Neuronal stem cell (in vitro differentiated cells): ENCODE data around the gene ATP8A2.
"Not testable (repeated sequence)": the region's sequence is repeated elsewhere in the genome, so short reads cannot be mapped to it uniquely, and the experiment has no call there.

Experiments used
- DNase-seq: peaks from one replicate; pipeline ENCODE4 v3.0.0-alpha.2; 2013; ENCODE audit warnings: low spot score
- H2AFZ ChIP-seq: one replicate; pipeline ENCODE4 v1.6.1; 2013; ENCODE audit warnings: mild to moderate bottlenecking, low read length, inconsistent platforms
- H2AK5ac ChIP-seq: 2 replicates; pipeline ENCODE4 v1.6.1; 2013; ENCODE audit warnings: low read depth, mild to moderate bottlenecking, inconsistent platforms, low read length, moderate library complexity, mixed read lengths
- H2BK120ac ChIP-seq: 2 replicates; pipeline ENCODE4 v1.6.1; 2013; ENCODE audit warnings: low read depth, mild to moderate bottlenecking, inconsistent platforms, low read length, moderate library complexity, mixed read lengths
- H2BK12ac ChIP-seq: one replicate; pipeline ENCODE4 v1.6.1; 2013; ENCODE audit warnings: low read length, inconsistent platforms
- H2BK15ac ChIP-seq: 2 replicates; pipeline ENCODE4 v1.6.1; 2013; ENCODE audit warnings: mild to moderate bottlenecking, low read length, inconsistent platforms, mixed read lengths
- H2BK5ac ChIP-seq: one replicate; pipeline ENCODE4 v1.6.1; 2013; ENCODE audit warnings: inconsistent platforms, mild to moderate bottlenecking, low read length, moderate library complexity
- H3K14ac ChIP-seq: one replicate; pipeline ENCODE4 v1.6.1; 2013; ENCODE audit warnings: low read length, inconsistent platforms
- H3K18ac ChIP-seq: 2 replicates; pipeline ENCODE4 v1.6.1; 2013; ENCODE audit warnings: low read length, inconsistent platforms
- H3K23ac ChIP-seq: 2 replicates; pipeline ENCODE4 v1.6.1; 2013; ENCODE audit warnings: low read depth, mild to moderate bottlenecking, mixed read lengths, low read length, inconsistent platforms; ENCODE audit not compliant: poor library complexity
- H3K27ac ChIP-seq: replicated peaks from 3 replicates; pipeline ENCODE4 v1.5.1; 2013; ENCODE audit warnings: low read length, inconsistent platforms
- H3K27me3 ChIP-seq, 3 experiments: 2 replicates each; pipeline ENCODE4 v1.6.1; 2013; ENCODE audit warnings: low read length in 3 of 3, mild to moderate bottlenecking in 2 of 3, inconsistent platforms in 1 of 3, low read depth in 1 of 3, mixed read lengths in 1 of 3, moderate library complexity in 1 of 3; ENCODE audit not compliant: control insufficient read depth in 3 of 3, insufficient read depth in 3 of 3
- H3K36me3 ChIP-seq, 2 donors: replicated peaks in 1 of 2; 2 replicates each; pipeline ENCODE4 v1.6.1; 2013; ENCODE audit warnings: low read length in 2 of 2; ENCODE audit not compliant: control insufficient read depth in 2 of 2, insufficient read depth in 2 of 2
- H3K4ac ChIP-seq: 2 replicates; pipeline ENCODE4 v1.6.1; 2013; ENCODE audit warnings: inconsistent platforms, mild to moderate bottlenecking, low read length, moderate library complexity
- H3K4me1 ChIP-seq, 2 donors: 1 replicate in 1 of 2; 2 replicates in 1 of 2; pipeline ENCODE4 v1.6.1; 2013; ENCODE audit warnings: low read length in 2 of 2, low read depth in 1 of 2; ENCODE audit not compliant: control insufficient read depth in 2 of 2, insufficient read depth in 1 of 2
- H3K4me2 ChIP-seq: one replicate; pipeline ENCODE4 v1.6.1; 2013; ENCODE audit warnings: mild to moderate bottlenecking, low read length, inconsistent platforms; ENCODE audit not compliant: insufficient read depth, poor library complexity, severe bottlenecking
- H3K4me3 ChIP-seq, 2 donors: 2 replicates each; pipeline ENCODE4 v1.5.1; 2013; ENCODE audit warnings: low read length in 2 of 2, mild to moderate bottlenecking in 2 of 2, inconsistent platforms in 1 of 2, moderate library complexity in 1 of 2
- H3K79me1 ChIP-seq: one replicate; pipeline ENCODE4 v1.6.1; 2013; ENCODE audit warnings: low read depth, mild to moderate bottlenecking, inconsistent platforms, low read length, moderate library complexity
- H3K9ac ChIP-seq: one replicate; pipeline ENCODE4 v1.6.1; 2013; ENCODE audit warnings: mild to moderate bottlenecking, low read depth, low read length, inconsistent platforms; ENCODE audit not compliant: poor library complexity
- H3K9me3 ChIP-seq, 2 donors: replicated peaks in 1 of 2; 2 replicates each; pipeline versions ENCODE3 to v1.6.1; 2013; ENCODE audit warnings: low read length in 2 of 2, mild to moderate bottlenecking in 2 of 2, inconsistent platforms in 1 of 2, low read depth in 1 of 2, mixed read lengths in 1 of 2, moderate library complexity in 1 of 2; ENCODE audit not compliant: control insufficient read depth in 2 of 2, insufficient read depth in 1 of 2
- H4K8ac ChIP-seq: one replicate; pipeline ENCODE4 v1.6.1; 2013; ENCODE audit warnings: low read depth, mild to moderate bottlenecking, inconsistent platforms, low read length, moderate library complexity
- H4K91ac ChIP-seq: one replicate; pipeline ENCODE4 v1.6.1; 2013; ENCODE audit warnings: low read length, low read depth, mild to moderate bottlenecking, inconsistent platforms; ENCODE audit not compliant: poor library complexity
- WGBS, 2 donors: extraction: QIAGEN DNeasy Blood & Tissue Kit; methylation state at CpG; one replicate each; pipeline ENCODE4 v1.1.7; 2013; ENCODE audit warnings: missing lambda C conversion rate in 2 of 2, mixed read lengths in 1 of 2; ENCODE audit not compliant: insufficient read length in 2 of 2, insufficient replicate concordance in 1 of 2; ENCODE audit errors: extremely low coverage in 2 of 2; 5-methylcytosine and 5-hydroxymethylcytosine counted together

Gene ATP8A2

DNA sequence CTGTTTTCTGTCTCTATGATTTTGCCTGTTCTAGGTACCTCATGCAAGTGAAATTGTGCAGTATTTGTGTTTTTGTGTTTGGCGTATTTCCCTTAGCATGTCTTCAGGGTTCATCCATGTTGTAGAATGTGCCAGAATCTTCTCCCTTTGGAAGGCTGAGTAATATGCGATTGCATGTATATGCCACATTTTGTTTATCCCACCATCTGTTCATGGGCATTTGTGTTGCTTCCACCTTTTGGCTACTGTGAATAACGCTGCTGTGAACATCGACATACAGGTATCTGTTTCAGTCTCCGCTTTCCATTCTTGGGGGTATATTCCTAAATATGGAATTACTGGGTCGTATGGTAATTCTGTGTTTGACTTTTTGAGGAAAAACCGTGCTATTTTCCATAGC, 190.0 kb downstream of the ATP8A2 start:
- Histone ChIP-seq H3K18ac (no peak overlapping the region), H2BK12ac (no peak overlapping the region), H3K4me1 (no peaks in the 10 kb centered on the region), H2BK120ac (no peak overlapping the region), H3K9ac (no peak overlapping the region), H3K27me3 (no peaks in the 10 kb centered on the region), H3K79me1 (no peaks in the 10 kb centered on the region), H3K4me3 (no peak overlapping the region), H4K91ac (no peak overlapping the region), H3K4me2 (no peak overlapping the region), H2AK5ac (no peak overlapping the region), H3K36me3 (no peaks in the 10 kb centered on the region), H3K9me3 (no peaks in the 10 kb centered on the region), H3K14ac (no peak overlapping the region), H3K4ac (no peak overlapping the region), H2BK15ac (no peak overlapping the region), H3K27ac (no peak overlapping the region), H2AFZ (no peak overlapping the region), H4K8ac (no peak overlapping the region), H2BK5ac (no peak overlapping the region), H3K23ac (no peak overlapping the region)
- no CpG with 5 or more reads among the region's 7 CpGs for WGBS, 2 donors
- DNase-seq = no peak

GRCh38 chr13:25570185-25570584, 198.4 kb downstream of the ATP8A2 start:
- peak overlapping the region; percentile 21 for H3K14ac ChIP-seq
- peaks cover 0 to 5% (median 0%) of the 10 kb centered on the region in 3 experiments for H3K27me3 ChIP-seq
- no peaks in the 10 kb centered on the region for H3K9me3 ChIP-seq
- no peak overlapping the region for H3K27ac ChIP-seq
- no peak overlapping the region for H3K4ac ChIP-seq
- H2AFZ ChIP-seq = no peak overlapping the region
- H4K91ac ChIP-seq = no peak overlapping the region
- H2BK5ac ChIP-seq = no peak overlapping the region
- no peak overlapping the region for H3K4me3 ChIP-seq
- peak overlapping the region; percentile 66 for H3K9ac ChIP-seq
- no peaks in the 10 kb centered on the region for H3K79me1 ChIP-seq
- H3K18ac ChIP-seq = peak overlapping the region; percentile 87
- H3K4me1 ChIP-seq = no peaks in the 10 kb centered on the region
- H2AK5ac ChIP-seq = peak overlapping the region; percentile 72
- WGBS, 2 donors = no CpG with 5 or more reads among the region's 14 CpGs
- H3K4me2 ChIP-seq = no peak overlapping the region
- H2BK15ac ChIP-seq = no peak overlapping the region
- H2BK120ac ChIP-seq = no peak overlapping the region
- H4K8ac ChIP-seq = no peak overlapping the region
- no peak for DNase-seq
- H3K23ac ChIP-seq = no peak overlapping the region
- H3K36me3 ChIP-seq = no peaks in the 10 kb centered on the region
- peak overlapping the region; percentile 42 for H2BK12ac ChIP-seq

- H2AK5ac ChIP-seq = no peak overlapping the region
- no peak overlapping the region for H3K4ac ChIP-seq
- no peak overlapping the region for H2BK12ac ChIP-seq
- peaks cover 0 to 2% of the 10 kb centered on the region in 2 donors for H3K4me1 ChIP-seq
- H3K9me3 ChIP-seq = no peaks in the 10 kb centered on the region
- WGBS, 2 donors = no CpG with 5 or more reads among the region's 2 CpGs
- no peak overlapping the region for H3K4me2 ChIP-seq
- no peaks in the 10 kb centered on the region for H3K36me3 ChIP-seq
- peaks cover 0 to 5% (median 0%) of the 10 kb centered on the region in 3 experiments for H3K27me3 ChIP-seq
- no peak overlapping the region for H4K8ac ChIP-seq
- H2BK120ac ChIP-seq = no peak overlapping the region
- H3K9ac ChIP-seq = no peak overlapping the region
- no peak overlapping the region for H3K18ac ChIP-seq
- no peak overlapping the region for H3K23ac ChIP-seq
- no peaks in the 10 kb centered on the region for H3K79me1 ChIP-seq
- no peak overlapping the region for H3K27ac ChIP-seq
- H3K4me3 ChIP-seq = no peak overlapping the region
- DNase-seq = no peak
- no peak overlapping the region for H4K91ac ChIP-seq
- no peak overlapping the region for H2BK5ac ChIP-seq
- no peak overlapping the region for H2BK15ac ChIP-seq
- no peak overlapping the region for H3K14ac ChIP-seq
- H2AFZ ChIP-seq = no peak overlapping the region
These were observed 199.5 kb downstream of the ATP8A2 start for GRCh38 chr13:25571237-25571636.

DNA sequence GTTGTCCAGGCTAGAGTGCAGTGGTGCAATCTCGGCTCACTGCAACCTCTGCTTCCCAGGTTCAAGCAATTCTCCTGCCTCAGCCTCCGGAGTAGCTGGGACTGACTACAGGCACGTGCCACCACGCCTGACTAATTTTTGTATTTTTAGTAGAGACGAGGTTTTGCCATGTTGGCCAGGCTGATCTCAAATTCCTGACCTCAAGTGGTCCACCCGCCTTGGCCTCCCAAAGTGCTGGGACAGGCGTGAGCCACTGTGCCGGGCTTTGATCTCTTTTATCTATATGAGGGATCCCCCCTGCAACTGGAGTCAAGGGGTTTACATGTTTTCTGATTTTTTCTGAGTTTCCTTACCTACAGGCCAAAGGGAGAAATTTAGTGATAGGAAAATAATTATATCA, 200.4 kb downstream of the ATP8A2 start:
- not testable (repeated sequence) for H3K18ac ChIP-seq, H3K14ac ChIP-seq, H4K8ac ChIP-seq, H3K23ac ChIP-seq, H3K4me1 ChIP-seq, H2AFZ ChIP-seq, H3K27me3 ChIP-seq, H3K9me3 ChIP-seq, H2BK120ac ChIP-seq, H3K9ac ChIP-seq, H3K4me2 ChIP-seq, H3K27ac ChIP-seq, H4K91ac ChIP-seq, H3K36me3 ChIP-seq, DNase-seq, H3K4ac ChIP-seq, H2AK5ac ChIP-seq, H2BK15ac ChIP-seq, H2BK5ac ChIP-seq, H2BK12ac ChIP-seq, H3K4me3 ChIP-seq, H3K79me1 ChIP-seq
- no CpG with 5 or more reads among the region's 8 CpGs for WGBS, 2 donors
